HEK293T (cell line): ENCODE data around the gene TEDC2.
"Not testable (repeated sequence)": the region's sequence is repeated elsewhere in the genome, so short reads cannot be mapped to it uniquely, and the experiment has no call there.

ENCODE experiments used
- CTCF ChIA-PET: fragments of 350-600 bp; formaldehyde crosslinking; extraction: SDS; loops from one replicate; lab custom pipeline; 2021; ENCODE audit warnings: antibody characterized with exemption, inconsistent platforms; lab: Yijun Ruan, JAX
- POLR2A ChIA-PET: fragments of 350-600 bp; formaldehyde crosslinking; extraction: SDS; loops from one replicate; lab custom pipeline; 2020; ENCODE audit warnings: antibody characterized with exemption, inconsistent platforms; lab: Yijun Ruan, JAX
- DNase-seq: peaks from one replicate; pipeline ENCODE4 v3.0.0; 2012; ENCODE audit warnings: mixed read lengths; ENCODE audit errors: extremely low spot score
- ARNT ChIP-seq: fragments of 450-650 bp; IDR thresholded peaks from 2 replicates; pipeline ENCODE4 v1.6.1; 2017; ENCODE audit warnings: mild to moderate bottlenecking
- BHLHE40 ChIP-seq: fragments of 450-650 bp; IDR thresholded peaks from 2 replicates; pipeline ENCODE4 v1.6.1; 2016; ENCODE audit warnings: mild to moderate bottlenecking, moderate library complexity, borderline replicate concordance
- CTBP1 ChIP-seq: fragments of 450-650 bp; IDR thresholded peaks from 2 replicates; pipeline ENCODE4 v1.6.1; 2016; ENCODE audit warnings: borderline replicate concordance
- ELF4 ChIP-seq: fragments of 450-650 bp; IDR thresholded peaks from 2 replicates; pipeline ENCODE4 v1.6.1; 2017; ENCODE audit warnings: antibody characterized with exemption
- FOXA1 ChIP-seq: fragments of 450-650 bp; IDR thresholded peaks from 2 replicates; pipeline ENCODE4 v1.6.1; 2016; ENCODE audit warnings: mild to moderate bottlenecking
- FOXK2 ChIP-seq: fragments of 450-650 bp; IDR thresholded peaks from 2 replicates; pipeline ENCODE4 v1.6.1; 2016; ENCODE audit warnings: mild to moderate bottlenecking
- FOXM1 ChIP-seq: fragments of 450-650 bp; IDR thresholded peaks from 2 replicates; pipeline ENCODE4 v1.6.1; 2017; ENCODE audit warnings: mild to moderate bottlenecking, borderline replicate concordance
- HDGF ChIP-seq: fragments of 450-650 bp; IDR thresholded peaks from 2 replicates; pipeline ENCODE4 v1.6.1; 2017; ENCODE audit warnings: antibody characterized with exemption, borderline replicate concordance
- L3MBTL2 ChIP-seq: fragments of 450-650 bp; conservative IDR thresholded peaks from 2 replicates; pipeline ENCODE4 v1.6.1; 2016; ENCODE audit warnings: mild to moderate bottlenecking
- LEF1 ChIP-seq: fragments of 450-650 bp; IDR thresholded peaks from 2 replicates; pipeline ENCODE4 v1.6.1; 2017; ENCODE audit warnings: mild to moderate bottlenecking, borderline replicate concordance
- NFRKB ChIP-seq: fragments of 450-650 bp; IDR thresholded peaks from 2 replicates; pipeline ENCODE4 v1.6.1; 2016; ENCODE audit warnings: mild to moderate bottlenecking, moderate library complexity
- SP1 ChIP-seq: fragments of 450-650 bp; IDR thresholded peaks from 2 replicates; pipeline ENCODE4 v1.6.1; 2017
- SUZ12 ChIP-seq: fragments of 450-650 bp; IDR thresholded peaks from 2 replicates; pipeline ENCODE4 v1.6.1; 2016; ENCODE audit warnings: mild to moderate bottlenecking
- TARDBP ChIP-seq: fragments of 450-650 bp; IDR thresholded peaks from 2 replicates; pipeline ENCODE4 v1.6.1; 2016
- ZNF384 ChIP-seq: fragments of 450-650 bp; IDR thresholded peaks from 2 replicates; pipeline ENCODE4 v1.6.1; 2016
- TF ChIP-seq, protein P1 (sequence below): fragments of 450-650 bp; IDR thresholded peaks from 2 replicates; pipeline ENCODE4 v1.6.1; 2016

The TEDC2 gene

DNA sequence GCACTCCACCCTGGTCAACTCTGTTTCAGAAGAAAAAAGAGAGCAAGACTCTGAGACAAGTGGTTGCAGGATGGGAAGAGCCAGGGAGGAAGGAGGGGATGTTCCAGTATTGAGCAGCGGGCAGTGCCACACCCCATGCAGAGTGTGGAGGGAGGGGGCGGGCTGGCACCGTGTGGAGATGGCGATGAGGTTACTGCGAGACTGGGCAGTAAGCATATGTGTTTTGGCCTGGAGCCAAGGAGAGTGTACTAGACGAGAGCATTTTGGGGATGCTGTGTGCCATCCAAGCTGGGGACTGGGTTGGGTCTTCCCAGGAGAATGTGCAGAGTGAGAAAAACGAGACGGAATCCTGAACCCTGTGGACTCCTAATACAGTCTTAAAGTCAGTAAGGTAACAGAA lies 18.4 kb downstream of the TEDC2 start:
- CTCF ChIA-PET = no interaction called here
- TF ChIP-seq ELF4 (no peak), L3MBTL2 (no peak), CTBP1 (no peak), LEF1 (no peak)
- POLR2A ChIA-PET = interaction anchor here (0.7 to 1.8 kb wide), 4 partner anchors 8 to 35 kb away, joined by 3 to 6 read pairs (median 5); partner anchors contain the start of gene ATP6V0C
- DNase-seq = no peak

DNA sequence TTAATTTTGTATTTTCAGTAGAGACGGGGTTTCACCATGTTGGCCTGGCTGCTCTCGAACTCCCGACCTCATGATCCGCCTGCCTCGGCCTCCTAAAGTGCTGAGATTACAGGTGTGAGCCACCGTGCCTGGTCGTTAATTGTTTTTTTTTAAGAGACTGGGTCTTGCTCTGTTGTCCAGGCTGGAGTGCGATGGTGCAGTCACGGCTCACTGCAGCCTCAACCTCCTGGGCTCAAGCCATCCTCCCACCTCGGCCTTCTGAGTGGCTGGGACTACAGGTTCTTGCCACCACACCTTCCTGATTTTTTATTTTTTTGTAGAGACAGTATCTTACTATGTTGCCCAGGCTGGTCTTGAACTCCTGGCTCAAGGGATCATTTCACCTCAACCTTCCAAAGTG lies 20.1 kb downstream of the TEDC2 start:
- POLR2A ChIA-PET, CTCF ChIA-PET, DNase-seq: not testable (repeated sequence)

DNA sequence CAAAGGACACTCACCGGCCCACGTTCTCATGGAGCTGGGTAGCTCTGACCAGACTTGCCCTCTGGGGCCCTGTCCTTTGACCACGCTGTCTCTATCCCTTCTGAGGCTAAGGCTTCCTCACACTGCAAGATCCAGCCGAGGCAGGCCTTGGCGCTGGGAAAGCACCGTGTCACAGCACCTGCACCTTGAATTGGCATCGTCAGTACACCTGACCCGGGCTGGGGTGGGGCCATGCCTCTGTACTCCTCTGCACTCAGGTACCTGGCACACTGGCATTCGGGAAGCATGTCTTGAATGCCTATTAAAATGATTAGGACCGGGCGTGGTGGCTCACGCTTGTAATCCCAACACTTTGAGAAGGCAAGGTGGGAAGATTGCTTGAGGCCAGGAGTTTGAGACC lies 21.0 kb downstream of the TEDC2 start:
- no peak for TF ChIP-seq CTBP1
- TF ChIP-seq HDGF = no peak
- no peak for TF ChIP-seq LEF1
- no peak for TF ChIP-seq FOXA1
- no peak for TF ChIP-seq NFRKB
- TF ChIP-seq, protein P1, sequence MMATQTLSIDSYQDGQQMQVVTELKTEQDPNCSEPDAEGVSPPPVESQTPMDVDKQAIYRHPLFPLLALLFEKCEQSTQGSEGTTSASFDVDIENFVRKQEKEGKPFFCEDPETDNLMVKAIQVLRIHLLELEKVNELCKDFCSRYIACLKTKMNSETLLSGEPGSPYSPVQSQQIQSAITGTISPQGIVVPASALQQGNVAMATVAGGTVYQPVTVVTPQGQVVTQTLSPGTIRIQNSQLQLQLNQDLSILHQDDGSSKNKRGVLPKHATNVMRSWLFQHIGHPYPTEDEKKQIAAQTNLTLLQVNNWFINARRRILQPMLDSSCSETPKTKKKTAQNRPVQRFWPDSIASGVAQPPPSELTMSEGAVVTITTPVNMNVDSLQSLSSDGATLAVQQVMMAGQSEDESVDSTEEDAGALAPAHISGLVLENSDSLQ = no peak
- TF ChIP-seq FOXK2 = no peak
- POLR2A ChIA-PET = interaction anchor here (0.7 kb wide), 1 partner anchor 10 kb away, joined by 3 read pairs; the partner anchor contains the start of gene NTN3
- DNase-seq = no peak
- CTCF ChIA-PET = interaction anchor here (1.5 kb wide), 1 partner anchor 20 kb away, joined by 3 read pairs; no protein-coding TSS in a partner anchor

DNA sequence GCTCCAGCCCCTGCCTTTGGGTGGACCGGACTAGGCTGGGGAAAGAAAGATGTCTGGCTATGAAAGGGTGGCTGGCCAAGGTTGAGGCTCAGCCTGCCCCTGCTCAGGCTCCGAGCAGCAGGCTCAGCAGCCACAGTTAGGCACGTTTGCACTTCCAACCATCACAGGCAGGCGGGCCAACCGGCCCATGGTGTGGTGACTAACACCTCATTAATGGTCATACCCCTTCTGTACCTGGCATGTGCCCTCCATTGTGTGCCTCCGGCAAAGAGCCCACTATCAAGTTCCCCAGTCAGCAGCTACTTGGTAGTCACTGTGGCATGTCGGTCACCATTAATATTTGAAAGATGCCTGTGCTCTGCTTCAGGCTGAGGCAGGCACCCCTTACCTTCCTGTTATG lies 21.8 kb downstream of the TEDC2 start:
- no peak for DNase-seq
- no peak for TF ChIP-seq NFRKB
- no peak for TF ChIP-seq ARNT
- no peak for TF ChIP-seq SP1
- no peak for TF ChIP-seq FOXK2
- TF ChIP-seq HDGF = no peak
- TF ChIP-seq LEF1 = no peak
- CTCF ChIA-PET = interaction anchor here (1.5 kb wide), 1 partner anchor 20 kb away, joined by 3 read pairs; no protein-coding TSS in a partner anchor
- POLR2A ChIA-PET = no interaction called here

DNA sequence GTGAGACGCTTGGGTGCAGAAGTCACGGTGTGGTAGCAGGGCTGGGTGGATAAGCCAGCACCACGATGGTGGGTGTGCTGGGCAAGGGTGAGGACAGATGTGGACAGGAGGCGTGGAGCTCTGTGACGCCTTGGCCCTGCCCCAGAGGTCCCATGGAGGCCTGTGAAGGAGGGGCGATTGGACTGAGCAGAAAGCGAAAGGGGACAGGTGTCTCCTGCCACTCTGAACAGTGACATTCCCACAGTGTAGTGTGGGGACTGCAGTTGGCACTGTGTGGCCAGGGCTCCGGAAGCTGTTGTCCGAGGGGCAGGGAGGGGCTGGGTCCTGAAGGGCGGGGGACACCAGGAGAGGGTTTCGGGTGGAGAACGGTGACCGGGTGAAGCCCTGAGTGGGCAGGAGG lies 22.3 kb downstream of the TEDC2 start:
- TF ChIP-seq LEF1 (no peak), BHLHE40 (no peak), SUZ12 (no peak), CTBP1 (no peak), SP1 (no peak), L3MBTL2 (no peak), ZNF384 (no peak), FOXK2 (no peak), ARNT (no peak), NFRKB (no peak), HDGF (no peak), ELF4 (no peak)
- DNase-seq = no peak
- ChIA-PET POLR2A (interaction anchor here (1.5 kb wide), 1 partner anchor 14 kb away, joined by 5 read pairs; no protein-coding TSS in a partner anchor), CTCF (interaction anchor here (1.5 kb wide), 1 partner anchor 19 kb away, joined by 3 read pairs; no protein-coding TSS in a partner anchor)

DNA sequence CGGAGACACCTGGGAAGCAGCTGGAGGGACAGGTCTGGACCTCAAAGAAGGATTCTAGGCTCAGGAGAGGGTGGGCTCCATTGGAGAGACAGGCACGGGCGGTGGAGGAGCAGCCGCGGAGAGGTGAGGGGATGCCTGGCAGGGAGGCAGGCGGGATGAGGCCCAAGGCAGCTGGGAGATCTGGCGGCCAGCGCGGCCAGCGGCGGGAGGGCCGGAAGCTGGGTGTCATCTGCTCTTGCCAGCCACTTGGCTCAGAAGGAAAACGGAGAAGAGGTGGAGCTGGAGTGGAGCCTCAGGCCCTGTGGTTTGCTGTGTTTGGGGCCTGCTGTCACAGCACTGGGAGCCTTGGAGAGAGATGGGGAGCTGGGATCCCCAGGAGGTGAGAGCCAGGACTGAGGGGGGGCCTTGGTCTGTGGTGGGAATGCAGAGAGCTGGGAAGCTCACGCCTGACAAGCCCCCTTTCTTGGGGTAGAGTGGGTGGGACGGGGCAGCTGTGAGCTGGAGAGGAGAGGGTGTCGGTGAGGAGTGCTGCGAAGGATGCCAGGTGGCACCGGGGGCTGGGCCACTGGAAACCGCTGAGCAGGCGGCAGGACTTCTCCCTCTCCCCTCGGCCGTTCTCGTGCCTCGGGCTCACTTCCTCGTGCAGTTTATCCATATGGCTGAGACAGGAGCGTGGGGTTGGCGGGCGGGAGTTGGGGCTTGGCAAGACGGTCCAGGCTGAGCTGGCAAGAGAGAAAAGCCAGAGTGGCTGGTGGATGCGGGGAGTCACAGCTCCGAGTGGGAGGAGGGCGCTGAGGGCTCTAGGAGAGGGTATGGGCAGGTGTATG lies 23.0 kb downstream of the TEDC2 start:
- POLR2A ChIA-PET = interaction anchor here (1.5 kb wide), 1 partner anchor 14 kb away, joined by 5 read pairs; no protein-coding TSS in a partner anchor
- DNase-seq = no peak
- CTCF ChIA-PET = interaction anchor here (0.9 kb wide), 1 partner anchor 19 kb away, joined by 6 read pairs; no protein-coding TSS in a partner anchor
- TF ChIP-seq NFRKB = no peak
- no peak for TF ChIP-seq FOXA1
- TF ChIP-seq TARDBP = no peak
- no peak for TF ChIP-seq ZNF384
- no peak for TF ChIP-seq BHLHE40
- no peak for TF ChIP-seq SP1
- TF ChIP-seq LEF1 = no peak
- TF ChIP-seq HDGF = no peak
- no peak for TF ChIP-seq FOXM1
- TF ChIP-seq, protein P1 = no peak
- TF ChIP-seq L3MBTL2 = no peak
- TF ChIP-seq SUZ12 = no peak
- no peak for TF ChIP-seq FOXK2
- TF ChIP-seq CTBP1 = no peak
- TF ChIP-seq ARNT = no peak
- TF ChIP-seq ELF4 = no peak
